ENCODE measurements around the gene INPP4B.

The INPP4B gene

GRCh38 chr4:142169216-142169615 lies 676.9 kb downstream of the INPP4B start:
- no peak for DNase-seq

DNA sequence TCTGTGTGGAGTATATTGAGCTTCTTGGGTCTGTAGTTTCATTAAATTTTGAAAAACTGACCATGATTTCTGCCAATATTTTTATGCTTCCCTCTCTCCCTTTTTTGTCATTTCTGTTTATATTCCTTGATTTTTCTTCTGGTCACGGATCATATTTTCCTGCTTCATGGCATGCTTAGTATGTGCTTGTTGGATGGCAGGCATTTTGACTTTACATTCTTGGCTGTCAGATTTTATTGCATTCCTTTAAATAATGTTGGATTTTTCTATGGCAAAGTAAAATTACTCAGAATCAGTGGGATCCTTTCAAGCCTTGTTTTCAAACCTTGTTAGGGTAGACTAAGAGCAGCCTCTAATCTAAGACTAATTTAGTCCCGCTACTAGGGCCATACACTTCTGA lies 677.9 kb downstream of the INPP4B start:
- no peak for DNase-seq

DNA sequence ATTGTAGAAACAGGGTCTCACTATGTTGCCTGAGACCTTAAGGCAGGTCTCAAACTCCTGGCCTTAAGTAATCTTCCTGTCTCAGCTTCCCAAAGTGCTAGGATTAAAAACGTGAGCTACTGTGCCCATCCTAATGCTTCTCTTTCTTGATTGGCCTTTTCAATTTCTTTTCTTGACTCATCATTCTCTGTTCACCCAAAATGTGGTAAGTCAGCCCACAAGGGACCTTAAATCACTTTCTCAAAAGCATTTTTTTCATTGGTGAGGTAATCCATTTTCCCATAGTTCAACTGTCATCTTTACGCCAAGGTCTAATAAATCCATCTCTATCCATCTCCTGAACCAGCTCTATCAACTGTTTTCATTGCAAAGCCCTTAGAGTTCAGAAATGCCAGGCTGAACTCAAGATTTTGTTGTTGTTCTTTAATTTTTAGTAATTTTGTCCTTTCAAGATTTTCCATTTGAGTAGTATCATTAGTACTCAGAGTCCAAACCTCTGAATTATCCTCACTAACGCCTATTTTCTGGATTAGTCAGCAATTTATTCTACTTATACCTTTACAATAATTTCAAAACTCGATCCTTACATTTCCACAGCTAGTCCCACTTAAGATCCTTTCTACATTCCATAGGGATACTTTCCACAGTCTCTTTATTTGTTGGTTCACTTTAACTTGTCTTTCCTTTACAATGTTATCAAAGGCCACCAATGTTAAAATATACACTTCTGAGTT lies 681.2 kb downstream of the INPP4B start:
- DNase-seq, result no peak

GRCh38 chr4:142161086-142161485 lies 685.0 kb downstream of the INPP4B start:
- no peak for DNase-seq

- no peak for DNase-seq
Measured at GRCh38 chr4:142160509-142160908, 685.6 kb downstream of the INPP4B start.

DNA sequence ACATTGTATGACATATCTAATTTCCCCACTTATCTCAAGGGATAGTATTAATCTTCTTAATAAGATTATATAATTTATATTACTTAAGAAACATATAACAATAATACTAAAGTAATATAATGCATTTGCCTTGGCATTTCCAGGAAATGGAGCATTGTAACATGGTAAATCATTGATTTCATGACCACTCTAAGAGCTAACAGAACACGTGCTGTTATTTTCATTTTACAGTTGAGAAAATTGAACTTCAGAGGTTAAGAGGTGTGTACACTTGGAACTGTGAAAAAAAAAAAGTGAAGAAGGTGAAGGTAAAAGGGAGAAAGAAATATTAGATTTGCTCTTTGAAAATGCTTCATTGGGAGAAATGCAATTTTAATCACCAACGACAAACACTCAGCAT lies 687.1 kb downstream of the INPP4B start:
- no peak for DNase-seq

GRCh38 chr4:142156256-142156655 lies 689.8 kb downstream of the INPP4B start:
- no peak for DNase-seq

- DNase-seq, result no peak
Measured at GRCh38 chr4:142155347-142155746, 690.8 kb downstream of the INPP4B start.

DNA sequence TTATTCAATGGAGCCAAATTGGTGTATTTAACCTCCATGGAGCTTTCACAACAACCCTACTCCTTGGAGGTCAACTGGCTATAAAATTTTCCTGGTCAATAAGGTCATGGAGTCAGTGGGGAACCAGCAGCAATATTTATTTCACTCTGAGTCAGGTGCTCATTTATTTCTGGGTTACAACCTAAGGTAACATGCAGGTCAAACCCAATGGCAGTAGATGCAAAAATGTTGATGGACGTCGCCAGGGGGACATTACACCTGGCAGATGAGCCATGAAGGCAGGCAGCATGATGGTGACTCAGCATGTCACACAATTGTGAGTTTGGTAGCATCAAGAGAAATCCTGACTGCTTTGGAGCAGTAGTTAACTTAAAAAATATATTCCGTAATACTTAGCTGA lies 695.6 kb downstream of the INPP4B start:
- no peak for DNase-seq

DNA sequence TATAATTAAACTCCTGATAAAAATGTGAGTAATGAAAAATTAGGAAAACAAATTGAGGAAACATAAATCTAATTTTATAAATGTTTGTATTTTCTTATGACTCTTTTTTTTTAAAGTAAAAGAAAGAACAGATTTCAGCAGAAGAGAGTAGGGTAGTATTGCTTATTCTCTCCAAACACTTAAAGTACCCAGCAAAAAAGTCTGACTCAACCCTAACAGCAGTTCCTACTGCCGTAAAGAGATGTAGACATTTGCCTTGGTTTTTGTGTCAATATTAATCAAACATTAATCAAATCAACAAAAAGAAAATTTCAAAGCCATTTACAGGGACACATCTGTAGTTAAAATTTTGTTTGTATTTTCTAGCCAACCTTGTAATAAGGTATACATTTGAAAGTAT lies 701.3 kb downstream of the INPP4B start:
- DNase-seq, result no peak

- DNase-seq, result no peak
Measured at GRCh38 chr4:142142366-142143054, 703.6 kb downstream of the INPP4B start.

DNA sequence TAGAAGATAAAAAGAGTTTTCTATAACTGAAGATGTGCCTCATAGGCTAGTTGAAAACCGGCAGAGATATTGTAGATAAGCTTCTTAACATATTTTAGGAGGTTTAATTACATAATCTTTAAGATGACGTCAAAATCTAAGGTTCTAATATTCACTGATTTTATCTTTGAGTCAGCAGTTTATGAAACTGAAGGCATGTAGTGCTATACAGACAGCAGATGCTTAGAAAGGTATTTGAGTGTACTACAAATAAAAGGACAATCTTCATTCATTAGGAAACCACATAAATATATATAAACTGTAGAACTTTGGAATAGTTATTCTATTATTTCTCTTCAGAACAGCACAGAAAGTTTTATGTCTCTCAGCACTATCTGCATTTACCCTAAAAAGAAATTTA lies 704.9 kb downstream of the INPP4B start:
- DNase-seq, result no peak

- DNase-seq, result no peak
Measured at GRCh38 chr4:142130666-142131065, 715.4 kb downstream of the INPP4B start.

DNA sequence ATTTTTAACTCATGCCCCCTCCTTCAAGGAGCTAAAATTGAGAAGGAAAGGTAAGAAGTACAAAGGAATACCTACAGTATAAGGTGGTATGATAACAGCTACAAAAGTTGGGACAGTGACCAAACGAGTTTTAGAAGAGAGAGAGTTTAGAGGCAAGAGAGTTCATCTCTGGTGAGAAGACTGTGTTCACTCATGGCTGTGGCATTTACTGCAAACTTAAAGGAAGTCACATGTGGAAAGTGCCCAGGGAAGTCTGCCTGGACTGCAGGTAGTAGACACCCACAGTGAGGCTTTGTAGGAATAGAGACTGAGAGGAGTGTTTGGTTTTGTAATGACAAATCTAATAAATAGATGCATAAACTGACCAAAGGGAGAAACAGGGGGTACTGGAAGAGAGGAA lies 716.2 kb downstream of the INPP4B start:
- no peak for DNase-seq

- no peak for DNase-seq
Measured at GRCh38 chr4:142129473-142129872, 716.6 kb downstream of the INPP4B start.

GRCh38 chr4:142128529-142128928 lies 717.6 kb downstream of the INPP4B start:
- DNase-seq, result no peak

DNA sequence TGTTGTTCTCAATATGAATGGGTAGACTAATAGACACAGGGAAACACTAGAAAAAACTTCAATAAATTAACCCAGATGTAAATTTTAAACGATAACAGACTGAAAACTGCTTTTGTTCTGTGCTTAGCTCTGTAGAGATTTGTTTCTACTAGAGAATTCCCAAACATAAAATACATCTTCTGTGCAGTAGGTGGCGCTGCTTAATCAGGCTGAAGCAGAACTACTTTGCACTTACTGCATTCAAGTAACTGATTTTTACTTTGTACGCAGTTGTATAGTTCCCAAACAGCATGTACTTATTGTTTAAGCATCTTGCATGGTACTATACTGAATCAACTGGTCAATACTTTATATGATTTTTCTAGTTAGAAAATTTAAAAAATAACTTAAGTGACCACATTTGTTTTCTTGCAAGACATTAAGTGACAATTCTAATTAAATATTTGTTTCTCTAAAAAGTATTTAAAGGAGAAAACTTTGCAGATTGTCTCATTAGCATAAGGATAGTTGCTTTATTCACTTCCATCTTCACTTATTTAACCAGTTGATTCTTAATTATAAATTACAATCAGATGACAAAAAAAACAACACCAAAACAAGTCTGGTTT lies 719.1 kb downstream of the INPP4B start:
- peak; percentile 58 for DNase-seq

DNA sequence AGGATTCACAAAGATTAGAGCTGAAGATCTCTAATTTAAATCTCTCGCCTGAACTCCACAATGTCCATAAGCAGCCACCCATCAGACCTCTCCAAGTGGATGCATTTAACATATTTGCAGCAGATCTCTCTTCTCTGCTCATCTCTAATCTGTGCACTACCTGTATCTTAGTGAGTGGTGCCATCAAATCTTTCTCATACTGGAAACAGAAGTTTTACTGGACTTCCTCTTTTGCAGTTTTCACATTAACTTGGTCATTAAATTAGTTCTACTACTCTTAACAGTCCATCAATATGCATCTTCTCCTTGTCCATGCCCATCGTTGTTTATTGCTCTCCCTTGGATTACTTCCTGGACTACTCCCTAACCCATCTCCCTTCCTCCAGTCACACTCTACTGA lies 721.2 kb downstream of the INPP4B start:
- no peak for DNase-seq

GRCh38 chr4:142121448-142122350 lies 724.4 kb downstream of the INPP4B start:
- no peak for DNase-seq

- DNase-seq, result no peak
Measured at GRCh38 chr4:142120921-142121320, 725.2 kb downstream of the INPP4B start.

DNA sequence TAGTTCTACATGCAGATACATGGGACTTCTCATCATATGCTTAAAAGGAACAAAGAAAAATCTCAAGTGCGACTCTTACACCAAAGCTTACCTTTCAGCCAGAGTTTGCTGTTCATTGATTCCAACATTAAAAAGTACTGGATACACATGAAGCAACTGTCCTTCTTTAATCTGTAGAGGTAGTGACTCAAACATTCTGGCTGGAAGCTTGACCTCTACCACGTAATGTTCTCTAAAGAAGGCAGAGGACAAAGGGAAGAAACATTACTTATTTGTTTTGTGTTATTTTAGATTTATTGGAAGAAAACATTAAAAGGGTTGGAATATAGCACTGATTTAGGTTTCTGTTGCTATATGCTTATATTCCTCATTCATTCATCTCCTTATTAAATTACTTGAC lies 733.6 kb downstream of the INPP4B start:
- DNase-seq, result no peak

- DNase-seq, result no peak
Measured at GRCh38 chr4:142110136-142110535, 736.0 kb downstream of the INPP4B start.

DNA sequence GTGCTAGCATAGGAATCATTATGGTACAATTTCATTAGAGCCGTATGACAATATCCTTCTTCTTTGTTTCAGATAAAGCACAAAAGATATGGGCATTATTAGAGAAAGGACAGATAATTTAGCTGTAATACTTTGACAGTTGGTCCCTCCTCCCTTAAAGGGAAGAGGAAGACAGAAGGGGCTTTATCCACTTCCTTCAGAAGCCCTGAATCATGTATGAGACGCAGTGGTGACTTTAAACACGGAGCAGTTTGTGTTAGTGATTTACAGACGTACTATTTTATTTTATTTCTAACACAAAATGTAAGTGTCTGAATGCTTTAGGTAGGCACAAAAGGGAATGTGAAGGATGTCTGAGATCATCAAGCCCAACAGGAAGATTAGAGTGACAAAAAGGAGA lies 742.1 kb downstream of the INPP4B start:
- no peak for DNase-seq
